ENCODE results near the gene FRAT1.

FRAT1 gene

DNA sequence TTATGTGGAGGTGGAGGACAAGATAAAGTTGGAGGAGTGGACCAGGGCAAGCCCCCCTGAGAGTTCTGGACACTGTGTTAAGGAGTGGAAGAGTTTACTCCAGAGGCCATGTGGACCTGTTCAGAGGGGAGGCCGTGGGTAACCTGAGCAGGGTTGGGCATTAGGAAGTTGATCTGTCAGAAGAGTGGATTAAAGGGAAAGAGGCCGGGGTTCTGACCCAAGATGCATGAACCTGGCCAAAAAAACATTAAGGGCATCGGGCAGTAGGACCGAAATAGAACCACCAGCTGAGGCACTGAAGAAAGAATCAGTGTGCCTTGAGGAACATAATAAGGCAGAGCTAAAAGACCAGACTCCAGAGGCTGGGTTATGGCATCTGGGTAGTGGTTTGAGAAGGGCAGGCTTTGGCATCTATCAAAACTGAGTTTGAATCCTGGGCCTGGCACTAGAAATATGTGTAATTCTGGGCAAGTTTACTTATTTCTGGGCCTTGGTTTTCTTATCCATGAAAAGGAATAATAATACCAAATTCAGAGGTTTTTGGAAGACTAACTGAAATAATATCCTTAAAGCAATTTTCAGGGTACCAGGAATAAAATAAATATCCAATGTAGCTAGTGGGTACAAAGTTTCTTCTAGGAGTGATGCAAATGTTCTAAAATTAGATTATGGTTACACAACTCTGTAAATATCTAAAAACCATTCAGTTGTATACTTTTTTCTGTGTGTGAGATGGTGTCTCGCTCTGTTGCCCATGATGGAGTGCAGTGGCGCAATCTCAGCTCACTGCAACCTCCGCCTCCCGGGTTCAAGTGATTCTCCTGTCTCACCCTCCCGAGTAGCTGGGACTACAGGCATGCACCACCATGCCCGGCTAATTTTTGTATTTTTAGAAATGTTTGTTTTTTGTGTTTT, 10.9 kb upstream of the FRAT1 start:
- H3K9ac ChIP-seq, result no peak overlapping the region
- H3K4me2 ChIP-seq, result peak overlapping the region; percentile 45; the same call in 1 of the 2 replicates
- H3K36me3 ChIP-seq, result no peaks in the 10 kb centered on the region
- H3K27ac ChIP-seq, result peak overlapping the region; percentile 18; the same call in 1 of the 2 replicates
- H3K27me3 ChIP-seq, result no peaks in the 10 kb centered on the region
- H4K20me1 ChIP-seq, result no peaks in the 10 kb centered on the region
- H3K9me3 ChIP-seq, result no peaks in the 10 kb centered on the region
- H3K4me3 ChIP-seq, result no peak overlapping the region
- TF ChIP-seq Cebpa-rat (IDR thresholded peaks at IDR 0.05), result peak; percentile 88
- H3K4me1 ChIP-seq, result peaks cover 16% of the 10 kb centered on the region

DNA sequence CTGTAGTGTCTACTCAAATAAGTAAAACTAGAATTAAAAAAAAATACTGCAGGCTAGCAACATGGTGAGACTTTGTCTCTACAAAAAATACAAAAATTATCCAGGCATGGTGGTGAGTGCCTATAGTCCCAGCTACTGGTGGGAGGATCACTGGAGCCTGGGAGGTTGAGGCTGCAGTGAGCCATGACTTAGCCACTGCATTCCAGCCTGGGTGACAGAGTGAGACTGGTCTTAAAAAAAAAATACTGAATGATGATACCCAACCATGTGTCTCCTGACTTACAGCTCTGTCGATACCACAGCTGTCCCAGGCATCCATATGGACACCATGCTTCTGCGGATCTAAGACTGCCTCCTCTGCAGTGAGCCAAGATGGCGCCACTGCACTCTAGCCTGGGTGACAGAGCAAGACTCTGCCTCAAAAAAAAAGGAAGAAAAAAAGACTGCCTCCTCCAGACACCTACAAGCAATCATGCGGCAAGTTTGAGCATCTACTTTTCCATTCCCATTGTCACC, 7.9 kb upstream of the FRAT1 start:
- H3K27ac ChIP-seq, result no peak overlapping the region
- H3K4me2 ChIP-seq, result no peak overlapping the region
- H4K20me1 ChIP-seq, result no peaks in the 10 kb centered on the region
- H3K27me3 ChIP-seq, result no peaks in the 10 kb centered on the region
- no peaks in the 10 kb centered on the region for H3K9me3 ChIP-seq
- H3K9ac ChIP-seq, result no peak overlapping the region
- peaks cover 16% of the 10 kb centered on the region for H3K4me1 ChIP-seq
- no peak for TF ChIP-seq Cebpa-rat (IDR thresholded peaks at IDR 0.05)
- no peak overlapping the region for H3K4me3 ChIP-seq
- no peaks in the 10 kb centered on the region for H3K36me3 ChIP-seq

DNA sequence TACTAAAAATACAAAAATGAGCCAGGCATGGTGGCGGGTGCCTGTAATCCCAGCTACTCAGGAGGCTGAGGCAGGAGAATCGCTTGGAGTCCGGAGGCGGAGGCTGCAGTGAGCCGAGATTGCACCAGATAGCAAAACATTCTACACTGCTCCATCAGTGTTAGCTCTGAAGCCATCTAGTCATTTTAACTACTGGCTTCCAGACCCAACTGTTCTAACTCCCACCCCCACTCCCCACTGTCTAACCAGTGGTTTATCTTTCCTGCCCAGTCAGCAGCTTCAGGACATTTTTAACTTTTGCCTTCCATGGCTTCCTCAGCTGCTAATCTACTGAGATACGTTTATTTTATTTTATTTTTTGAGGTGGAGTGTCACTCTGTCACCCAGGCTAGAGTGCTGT, 6.2 kb upstream of the FRAT1 start:
- no peak overlapping the region for H3K4me3 ChIP-seq
- no peaks in the 10 kb centered on the region for H3K9me3 ChIP-seq
- no peak overlapping the region for H3K4me2 ChIP-seq
- no peak overlapping the region for H3K9ac ChIP-seq
- no peaks in the 10 kb centered on the region for H4K20me1 ChIP-seq
- peaks cover 15% of the 10 kb centered on the region for H3K4me1 ChIP-seq
- no peak overlapping the region for H3K27ac ChIP-seq
- no peaks in the 10 kb centered on the region for H3K36me3 ChIP-seq
- no peaks in the 10 kb centered on the region for H3K27me3 ChIP-seq
- TF ChIP-seq Cebpa-rat (IDR thresholded peaks at IDR 0.05), result no peak

DNA sequence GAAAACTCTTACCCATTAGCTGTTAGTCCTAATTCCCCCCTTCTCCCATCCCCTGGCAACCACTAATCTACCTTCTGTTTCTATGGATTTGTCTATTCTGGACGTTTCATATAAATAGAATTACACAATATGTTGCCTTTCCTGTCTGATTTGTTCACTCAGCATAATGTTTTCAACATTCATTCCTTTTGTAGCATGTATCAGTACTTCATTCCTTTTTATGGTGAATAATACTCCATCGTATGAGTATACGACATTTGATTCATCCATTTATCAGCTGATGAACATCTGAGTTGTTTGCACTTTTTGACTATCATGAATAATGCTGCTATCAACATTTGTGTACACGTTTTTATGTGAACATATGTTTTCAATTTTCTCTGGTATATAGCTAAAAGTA, 4.4 kb upstream of the FRAT1 start:
- Histone ChIP-seq H3K9me3 (no peaks in the 10 kb centered on the region), H3K27ac (no peak overlapping the region), H3K9ac (no peak overlapping the region), H3K4me2 (no peak overlapping the region), H3K4me3 (no peak overlapping the region), H3K27me3 (no peaks in the 10 kb centered on the region), H3K36me3 (no peaks in the 10 kb centered on the region), H4K20me1 (no peaks in the 10 kb centered on the region), H3K4me1 (peaks cover 13% of the 10 kb centered on the region)
- TF ChIP-seq Cebpa-rat (IDR thresholded peaks at IDR 0.05), result no peak

DNA sequence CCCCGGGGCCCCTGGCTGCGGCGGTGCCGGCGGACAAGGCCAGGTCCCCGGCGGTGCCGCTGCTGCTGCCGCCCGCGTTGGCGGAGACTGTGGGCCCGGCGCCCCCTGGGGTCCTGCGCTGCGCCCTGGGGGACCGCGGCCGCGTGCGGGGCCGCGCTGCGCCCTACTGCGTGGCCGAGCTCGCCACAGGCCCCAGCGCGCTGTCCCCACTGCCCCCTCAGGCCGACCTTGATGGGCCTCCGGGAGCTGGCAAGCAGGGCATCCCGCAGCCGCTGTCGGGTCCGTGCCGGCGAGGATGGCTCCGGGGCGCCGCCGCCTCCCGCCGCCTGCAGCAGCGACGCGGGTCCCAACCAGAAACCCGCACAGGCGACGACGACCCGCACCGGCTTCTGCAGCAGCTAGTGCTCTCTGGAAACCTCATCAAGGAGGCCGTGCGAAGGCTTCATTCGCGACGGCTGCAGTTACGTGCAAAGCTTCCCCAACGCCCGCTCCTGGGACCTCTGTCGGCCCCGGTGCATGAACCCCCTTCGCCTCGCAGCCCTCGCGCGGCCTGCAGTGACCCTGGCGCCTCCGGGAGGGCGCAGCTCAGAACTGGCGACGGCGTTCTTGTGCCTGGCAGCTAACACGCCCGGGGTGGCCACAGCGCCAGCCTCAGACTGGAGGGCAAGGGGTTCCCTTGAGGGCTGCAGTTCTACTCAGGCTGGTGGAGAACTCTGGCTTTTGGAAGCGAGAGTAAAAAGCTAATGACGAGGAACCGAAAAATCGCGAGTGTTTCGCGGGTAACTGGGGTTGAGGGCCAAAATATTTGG, 804 bp downstream of the FRAT1 start:
- Histone ChIP-seq H3K4me2 (peak overlapping the region; percentile 100), H3K27ac (peak overlapping the region; percentile 100), H4K20me1 (peaks cover 12% of the 10 kb centered on the region; the same call in 1 of the 2 replicates), H3K27me3 (peaks cover 19% of the 10 kb centered on the region), H3K9ac (peak overlapping the region; percentile 100), H3K4me1 (peaks cover 46% of the 10 kb centered on the region), H3K36me3 (no peaks in the 10 kb centered on the region), H3K4me3 (peak overlapping the region; percentile 87), H3K9me3 (no peaks in the 10 kb centered on the region)
- TF ChIP-seq Cebpa-rat (IDR thresholded peaks at IDR 0.05), result no peak

DNA sequence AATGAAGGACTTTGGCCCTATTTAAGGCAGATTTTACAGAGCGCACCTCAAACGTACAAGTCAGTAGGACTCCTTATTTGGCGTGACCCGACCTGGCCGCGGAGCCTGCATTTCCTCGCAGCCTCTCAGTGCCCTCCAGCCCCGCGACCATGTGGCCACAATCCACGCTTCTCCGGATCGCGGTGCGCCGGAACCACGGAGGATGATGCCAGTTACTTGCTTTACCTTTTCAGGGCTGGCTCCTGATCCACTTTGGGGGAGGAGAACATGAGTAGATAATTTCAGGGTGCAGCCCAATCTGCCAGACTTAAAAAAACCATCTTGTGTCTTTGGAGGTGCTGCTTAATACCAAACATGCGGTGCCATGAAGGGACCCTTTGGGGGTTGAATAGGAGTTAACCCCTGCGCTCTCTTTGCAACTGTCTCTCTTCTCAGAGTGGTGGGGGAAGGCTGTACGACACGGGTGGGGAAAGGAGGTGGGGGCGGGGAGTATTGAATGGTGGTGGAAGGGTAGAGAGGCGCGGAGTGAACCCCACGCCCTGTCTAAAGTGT, 1.5 kb downstream of the FRAT1 start:
- no peak for TF ChIP-seq Cebpa-rat (IDR thresholded peaks at IDR 0.05)
- Histone ChIP-seq H3K27me3 (peaks cover 19% of the 10 kb centered on the region), H3K36me3 (no peaks in the 10 kb centered on the region), H3K27ac (peak overlapping the region; percentile 100), H3K4me2 (peak overlapping the region; percentile 100), H3K4me3 (peak overlapping the region; percentile 87), H4K20me1 (peaks cover 12% of the 10 kb centered on the region; the same call in 1 of the 2 replicates), H3K4me1 (peaks cover 46% of the 10 kb centered on the region), H3K9ac (peak overlapping the region; percentile 100), H3K9me3 (no peaks in the 10 kb centered on the region)

DNA sequence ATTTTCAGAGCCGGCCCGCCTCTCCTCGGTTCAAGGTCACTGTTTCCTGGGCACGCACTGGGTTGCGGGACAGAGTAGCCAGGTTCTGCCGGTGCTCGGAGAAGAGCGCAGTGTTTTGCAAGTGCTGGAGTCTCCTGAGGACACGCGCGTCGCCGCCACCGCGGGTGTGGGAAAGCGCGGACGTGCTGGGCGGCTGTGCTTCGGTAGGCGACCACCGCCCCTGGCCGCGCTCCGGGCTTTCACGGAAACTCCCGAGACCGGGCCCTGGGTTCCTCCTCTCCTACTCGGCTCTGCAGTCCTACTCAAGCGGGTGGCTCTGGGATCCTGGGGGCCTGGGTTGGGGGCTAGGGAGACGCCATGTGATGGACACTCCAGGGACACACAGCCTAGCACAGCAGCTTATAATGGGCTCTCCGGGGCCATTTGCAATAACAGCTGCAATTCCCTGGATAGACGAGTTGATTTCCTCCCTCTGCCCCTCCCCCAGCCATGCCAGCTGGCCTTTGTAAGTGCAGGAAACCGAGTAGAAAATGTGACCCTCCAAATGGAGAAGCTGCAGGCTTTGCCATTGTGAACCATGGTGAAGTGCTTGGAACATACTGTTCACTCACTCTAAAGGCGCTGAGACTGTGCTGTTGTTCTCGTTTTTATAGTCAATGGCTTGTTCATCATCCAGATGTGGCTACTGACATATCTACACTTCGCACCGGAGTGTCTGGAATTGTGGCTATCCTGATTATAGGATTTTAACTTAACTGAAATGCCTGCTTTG, 2.1 kb downstream of the FRAT1 start:
- Histone ChIP-seq H3K4me2 (peak overlapping the region; percentile 100), H3K4me1 (peaks cover 46% of the 10 kb centered on the region), H3K36me3 (no peaks in the 10 kb centered on the region), H4K20me1 (peaks cover 12% of the 10 kb centered on the region; the same call in 1 of the 2 replicates), H3K9ac (peak overlapping the region; percentile 100), H3K4me3 (peak overlapping the region; percentile 87), H3K27ac (peak overlapping the region; percentile 100), H3K27me3 (peaks cover 19% of the 10 kb centered on the region), H3K9me3 (no peaks in the 10 kb centered on the region)
- TF ChIP-seq Cebpa-rat (IDR thresholded peaks at IDR 0.05), result no peak

DNA sequence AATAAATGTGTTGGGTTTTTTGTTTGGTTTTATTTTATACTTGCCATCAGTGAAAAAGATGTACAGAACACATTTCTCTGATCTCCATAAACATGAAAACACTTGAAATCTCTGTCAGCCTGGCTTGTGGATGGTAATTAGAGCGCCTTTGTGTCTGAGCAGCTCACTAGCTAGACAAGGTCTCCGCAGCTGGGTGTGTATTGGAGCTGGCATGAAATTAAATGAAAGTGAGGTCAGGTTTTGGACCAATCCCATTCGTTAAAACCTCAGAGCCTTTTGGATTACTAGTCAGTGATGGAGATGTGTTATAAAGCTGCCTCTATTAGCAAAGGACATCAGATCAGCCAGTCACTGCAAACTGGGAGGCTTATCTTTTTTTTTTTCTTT, 2.7 kb downstream of the FRAT1 start:
- Histone ChIP-seq H3K27ac (peak overlapping the region; percentile 100), H3K36me3 (no peaks in the 10 kb centered on the region), H3K4me3 (peak overlapping the region; percentile 87), H4K20me1 (peaks cover 12% of the 10 kb centered on the region; the same call in 1 of the 2 replicates), H3K9ac (peak overlapping the region; percentile 100; the same call in 1 of the 2 replicates), H3K27me3 (peaks cover 19% of the 10 kb centered on the region), H3K4me1 (peaks cover 46% of the 10 kb centered on the region), H3K4me2 (peak overlapping the region; percentile 100), H3K9me3 (no peaks in the 10 kb centered on the region)
- TF ChIP-seq Cebpa-rat (IDR thresholded peaks at IDR 0.05), result no peak

DNA sequence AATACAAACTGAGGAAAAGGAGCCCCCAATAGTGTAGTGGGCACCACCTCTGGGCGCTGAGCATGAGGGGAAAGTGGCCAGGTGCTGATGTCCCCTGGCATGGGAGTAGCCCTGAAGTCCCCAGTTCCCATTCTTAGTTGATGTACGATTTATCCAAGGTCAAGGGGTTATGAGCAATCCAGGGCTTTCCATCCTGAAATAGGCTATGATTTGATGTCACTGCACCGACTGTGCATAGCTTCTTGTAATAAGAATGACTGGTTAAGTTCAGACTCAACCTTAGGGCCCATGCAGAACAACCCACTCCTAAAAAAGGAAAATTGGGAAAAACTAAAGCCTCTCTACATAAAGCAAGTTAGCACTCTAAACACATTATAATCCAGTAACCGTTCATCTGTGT, 4.4 kb downstream of the FRAT1 start:
- Histone ChIP-seq H3K4me1 (peaks cover 36% of the 10 kb centered on the region), H3K9me3 (no peaks in the 10 kb centered on the region), H3K4me3 (no peak overlapping the region), H3K27ac (no peak overlapping the region), H3K4me2 (0 out of 2 replicates have a peak overlapping the region, but pooled peaks have one; percentile 100), H3K36me3 (peaks cover 4% of the 10 kb centered on the region), H3K9ac (no peak overlapping the region), H3K27me3 (peaks cover 19% of the 10 kb centered on the region), H4K20me1 (peaks cover 20% of the 10 kb centered on the region)
- TF ChIP-seq Cebpa-rat (IDR thresholded peaks at IDR 0.05), result no peak
